Measurements from ENCODE around the gene EHD4. TPM values are rescaled to one million over a fixed set of nuclear protein-coding genes. Genes with fewer than 3 reads are reported as not detected.

EHD4 gene
- total and polyA plus RNA-seq, 2 donors (not counting 3 experiments of a cell fraction or from before 2014, with no cell fraction given) = 96.7 to 128 TPM

DNA sequence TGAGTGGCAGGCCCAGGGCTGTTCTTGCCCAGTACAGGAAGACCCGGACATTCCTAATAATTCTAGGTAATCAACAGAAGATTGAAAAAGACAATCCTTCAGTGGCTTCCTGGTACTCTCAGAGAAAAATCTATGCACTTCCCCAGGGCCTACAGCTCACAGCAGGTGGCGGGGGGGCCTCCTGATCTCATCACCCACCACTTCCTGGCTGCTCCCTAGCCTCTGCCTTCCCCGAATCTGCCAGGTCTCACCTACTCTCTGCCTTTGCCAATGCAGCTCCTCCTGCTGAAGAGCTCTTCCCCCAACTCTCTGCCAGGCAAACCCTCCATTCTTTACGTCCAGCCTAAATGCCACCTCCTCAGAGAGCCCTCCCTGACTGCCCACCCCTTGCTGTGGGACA is 37.5 kb downstream of the EHD4 start:
- intact Hi-C loops (cut with micrococcal nuclease) (no loop called here), dilution Hi-C loops (cut with MboI; ENCODE audit: extremely low pct_ligation_motif_present, low sequenced_read_pairs) (no loop called here)
- peak; percentile 71 for DNase-seq (ENCODE audit: low read depth, low spot score)
- Histone ChIP-seq H3K79me2 (ENCODE audit: control insufficient read depth, insufficient read depth, low read length) (peaks cover 68% of the 10 kb centered on the region), H3K9ac (replicated peaks; ENCODE audit: extremely low read depth, insufficient read depth, low read length) (peak overlapping the region; percentile 75), H3K4me2 (ENCODE audit: insufficient read depth, low read length) (peak overlapping the region; percentile 53), H3K4me1 (ENCODE audit: control insufficient read depth, extremely low read depth, insufficient read depth, low read length) (peaks cover 93% of the 10 kb centered on the region), H4K20me1 (replicated peaks; ENCODE audit: control insufficient read depth, extremely low read depth, insufficient read depth, low read length) (no peaks in the 10 kb centered on the region), H3K27ac (ENCODE audit: insufficient read depth, low read depth, low read length) (peak overlapping the region; percentile 99), H3K4me3 (replicated peaks in 1 of 3; ENCODE audit: insufficient read depth in 1 of 3, low read depth in 1 of 3, low read length in 3 of 3) (no peak overlapping the region), H3K9me3 (replicated peaks; ENCODE audit: control insufficient read depth, insufficient read depth, low read length) (no peaks in the 10 kb centered on the region), H3K9me1 (replicated peaks; ENCODE audit: control insufficient read depth, extremely low read depth, insufficient read depth, low read length) (no peaks in the 10 kb centered on the region), H3K36me3 (ENCODE audit: control insufficient read depth in 2 of 2, extremely low read depth in 1 of 2, insufficient read depth in 2 of 2, low read length in 2 of 2) (peaks cover 2% of the 10 kb centered on the region in 2 experiments), H2AFZ (ENCODE audit: low read depth, low read length) (no peak overlapping the region), H3K27me3 (ENCODE audit: control insufficient read depth in 2 of 2, insufficient read depth in 2 of 2, low read length in 2 of 2) (no peaks in the 10 kb centered on the region)
- ChIA-PET CTCF (interaction anchor here (1.0 to 1.5 kb wide), 2 partner anchors 12 to 35 kb away, joined by 3 to 4 read pairs; no protein-coding TSS in a partner anchor), POLR2A (interaction anchor here (0.9 kb wide), 1 partner anchor 35 kb away, joined by 3 read pairs; no protein-coding TSS in a partner anchor)
- TF ChIP-seq FOS (IDR thresholded peaks at IDR 0.05; ENCODE audit: borderline replicate concordance, insufficient read depth, low read length) (no peak), POLR2A (IDR thresholded peaks at IDR 0.05; ENCODE audit: low read depth, low read length) (no peak), GATA2 (IDR thresholded peaks at IDR 0.05; ENCODE audit: insufficient read depth, insufficient read length, low read depth, low read length) (peak; percentile 67), MYC (IDR thresholded peaks at IDR 0.05; ENCODE audit: low read depth, low read length) (no peak), MAX (IDR thresholded peaks at IDR 0.05; ENCODE audit: insufficient read depth, insufficient read length) (no peak), CTCF (IDR thresholded peaks at IDR 0.05; ENCODE audit: extremely low read depth in 1 of 2, insufficient read depth in 1 of 2, low read depth in 1 of 2, low read length in 2 of 2) (no peak), POLR2AphosphoS5 (IDR thresholded peaks at IDR 0.05; ENCODE audit: insufficient read depth, low read depth, low read length) (peak; percentile 60), EZH2 (IDR thresholded peaks at IDR 0.05; ENCODE audit: borderline replicate concordance, low read depth, low read length, severe bottlenecking) (no peak), JUN (IDR thresholded peaks at IDR 0.05; ENCODE audit: borderline replicate concordance, insufficient read depth, insufficient read length, low read depth) (no peak)
- peak; percentile 60 for FAIRE-seq
- no TSS peak for BruUV-seq (replicated peaks)
